Stomach smooth muscle (tissue), 2 donors: ENCODE data around the gene JAKMIP2.

Experiments used
- H3K27ac ChIP-seq: one replicate; pipeline ENCODE4 v1.7.0; 2013; ENCODE audit warnings: mild to moderate bottlenecking, low read length, inconsistent platforms
- H3K27me3 ChIP-seq, 2 donors: one replicate each; pipeline ENCODE4 v1.7.0; 2013; ENCODE audit warnings: low read length in 2 of 2; ENCODE audit not compliant: insufficient read depth in 2 of 2, control insufficient read depth in 1 of 2
- H3K36me3 ChIP-seq, 2 donors: one replicate each; pipeline ENCODE4 v1.7.0; 2013; ENCODE audit warnings: low read length in 2 of 2; ENCODE audit not compliant: control insufficient read depth in 2 of 2, insufficient read depth in 2 of 2
- H3K4me1 ChIP-seq: one replicate; pipeline ENCODE4 v1.7.0; 2013; ENCODE audit warnings: low read length; ENCODE audit not compliant: control insufficient read depth, insufficient read depth
- H3K4me3 ChIP-seq, 2 donors: one replicate each; pipeline ENCODE4 v1.7.0; 2013; ENCODE audit warnings: low read length in 2 of 2
- H3K9ac ChIP-seq, 2 donors: one replicate each; pipeline ENCODE4 v1.7.0; 2013; ENCODE audit warnings: low read length in 2 of 2, mild to moderate bottlenecking in 1 of 2
- H3K9me3 ChIP-seq, 2 donors: one replicate each; pipeline ENCODE4 v1.7.0; 2013; ENCODE audit warnings: low read length in 2 of 2; ENCODE audit not compliant: control insufficient read depth in 2 of 2
- donor health status: healthy.
- donor health status: Pancreatic carcinoma.

Gene JAKMIP2

DNA sequence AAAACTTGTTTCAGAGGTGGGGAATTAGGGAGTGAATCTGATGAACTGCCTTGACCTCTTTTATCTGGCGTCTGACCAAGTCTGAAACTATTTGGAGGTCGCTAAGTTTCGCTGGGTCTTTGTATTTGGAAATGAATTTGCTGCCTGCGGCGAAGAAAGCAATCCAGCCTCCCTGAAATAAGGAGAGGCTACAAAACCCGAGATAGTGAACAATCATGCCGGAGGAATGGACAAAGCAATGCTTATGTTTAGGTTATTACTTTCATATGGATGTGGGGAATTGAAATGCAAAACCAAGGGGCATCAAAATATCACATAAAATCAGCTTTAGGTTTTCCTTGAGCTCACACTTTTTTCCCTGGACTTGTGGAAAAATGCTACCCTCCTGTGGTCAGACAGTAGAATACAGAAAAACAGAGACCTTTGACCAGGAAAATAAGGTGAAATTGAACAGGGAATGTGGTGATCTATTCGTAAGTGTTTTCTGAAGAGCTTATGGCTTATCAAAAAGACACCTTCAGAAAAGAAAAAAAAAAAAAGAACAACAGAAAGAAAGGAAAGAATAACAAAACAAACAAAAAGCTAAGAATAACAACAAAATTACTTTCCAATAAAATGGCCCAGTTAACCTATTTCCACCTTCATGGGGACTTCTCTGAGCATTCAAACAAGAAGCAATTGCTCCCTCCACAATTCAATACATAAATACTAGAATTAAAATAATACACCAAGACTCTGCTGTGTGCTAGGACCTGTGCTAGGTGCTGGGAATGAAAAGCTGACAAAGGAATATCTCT lies 204.1 kb downstream of the JAKMIP2 start:
- no peaks in the 10 kb centered on the region for H3K4me1 ChIP-seq
- peak overlapping the region in 1 of 2 donors; percentile 3 for H3K4me3 ChIP-seq
- no peak overlapping the region for H3K27ac ChIP-seq
- no peaks in the 10 kb centered on the region for H3K36me3 ChIP-seq
- no peaks in the 10 kb centered on the region for H3K9me3 ChIP-seq
- H3K9ac ChIP-seq: no peak overlapping the region
- no peaks in the 10 kb centered on the region for H3K27me3 ChIP-seq

DNA sequence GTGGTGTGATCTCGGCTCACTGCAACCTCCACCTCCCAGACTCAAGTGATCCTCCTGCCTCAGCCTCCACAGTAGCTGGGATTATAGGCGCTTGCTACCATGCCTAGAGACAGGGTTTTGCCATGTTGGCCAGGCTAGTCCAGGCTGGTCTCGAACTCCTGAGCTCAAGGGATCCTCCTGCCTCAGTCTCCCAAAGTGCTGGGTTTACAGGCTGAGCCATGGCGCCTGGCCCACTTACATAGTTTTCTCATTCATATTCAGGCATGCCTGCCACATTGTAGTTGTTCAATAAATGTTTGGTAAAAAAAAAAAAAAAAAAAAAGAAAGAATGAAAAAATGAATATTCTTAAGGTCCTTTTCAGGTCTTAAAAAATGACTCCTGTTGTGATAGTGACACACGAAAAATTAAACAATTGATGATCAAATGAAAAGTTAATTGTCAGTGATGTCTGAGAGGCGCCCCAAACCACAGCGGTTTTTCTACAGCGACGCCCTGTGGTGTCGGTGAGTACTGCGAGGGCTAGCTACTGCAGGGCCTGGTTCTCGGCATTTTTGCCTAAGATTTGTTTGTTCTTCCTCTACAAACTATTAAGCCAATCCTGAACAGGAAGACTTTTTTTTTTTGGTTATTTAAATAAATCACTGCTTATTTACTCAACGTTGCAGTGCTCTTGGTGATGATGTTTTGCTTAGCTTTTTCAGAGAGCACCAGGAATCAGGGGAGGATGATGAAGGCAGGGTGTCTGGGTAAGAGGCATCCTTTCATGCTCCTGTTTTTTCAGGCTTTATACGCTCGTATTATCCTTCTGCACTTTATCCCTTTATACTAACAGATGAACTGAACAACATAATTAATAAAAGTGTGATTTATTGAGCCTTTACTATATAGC lies 205.6 kb downstream of the JAKMIP2 start:
- Histone ChIP-seq H3K4me1 (no peaks in the 10 kb centered on the region), H3K9ac (no peak overlapping the region), H3K36me3 (no peaks in the 10 kb centered on the region), H3K9me3 (no peaks in the 10 kb centered on the region), H3K27me3 (peaks cover 0 to 2% of the 10 kb centered on the region in 2 donors), H3K27ac (no peak overlapping the region), H3K4me3 (no peak overlapping the region)

DNA sequence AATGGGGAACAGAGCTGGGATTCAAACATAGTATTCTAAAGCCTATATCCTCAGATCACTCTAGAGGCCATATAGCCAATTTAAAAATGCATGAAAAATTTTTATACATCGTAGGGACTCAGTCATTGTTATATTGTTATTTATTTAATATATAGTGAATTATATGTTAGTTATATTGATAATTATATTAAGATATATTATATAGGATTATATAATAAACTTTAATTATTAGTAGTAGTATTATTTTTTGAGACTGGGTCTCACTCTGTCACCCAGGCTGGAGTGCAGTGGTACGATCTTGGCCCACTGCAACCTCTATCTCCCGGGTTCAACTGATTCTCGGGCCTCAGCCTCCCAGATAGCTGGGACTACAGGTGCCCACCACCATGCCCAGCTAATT lies 206.9 kb downstream of the JAKMIP2 start:
- Histone ChIP-seq H3K9me3 (no peaks in the 10 kb centered on the region), H3K27ac (no peak overlapping the region), H3K4me1 (no peaks in the 10 kb centered on the region), H3K27me3 (peaks cover 0 to 2% of the 10 kb centered on the region in 2 donors), H3K9ac (no peak overlapping the region), H3K4me3 (no peak overlapping the region), H3K36me3 (no peaks in the 10 kb centered on the region)

DNA sequence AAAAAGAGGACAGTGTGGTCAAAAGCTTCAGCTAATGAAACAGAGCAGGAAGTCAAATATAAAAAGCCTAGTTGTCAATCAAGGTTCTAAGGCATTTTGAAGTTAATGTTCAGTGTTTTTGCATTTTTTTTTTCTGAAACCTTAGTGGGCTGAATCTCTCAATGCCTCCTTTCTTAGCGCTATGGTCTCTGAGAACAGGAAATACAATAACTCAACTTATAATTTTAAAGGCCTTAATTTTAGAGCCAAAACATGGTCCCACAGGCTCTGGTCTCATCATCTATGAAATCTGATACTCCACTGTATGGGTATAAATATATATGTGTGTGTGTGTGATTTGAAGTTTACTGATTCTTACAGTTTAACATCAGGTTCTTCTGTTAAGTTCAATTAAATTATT lies 209.3 kb downstream of the JAKMIP2 start:
- Histone ChIP-seq H3K9ac (no peak overlapping the region), H3K4me3 (no peak overlapping the region), H3K4me1 (no peaks in the 10 kb centered on the region), H3K27ac (no peak overlapping the region), H3K27me3 (peaks cover 0 to 2% of the 10 kb centered on the region in 2 donors), H3K9me3 (no peaks in the 10 kb centered on the region), H3K36me3 (no peaks in the 10 kb centered on the region)

DNA sequence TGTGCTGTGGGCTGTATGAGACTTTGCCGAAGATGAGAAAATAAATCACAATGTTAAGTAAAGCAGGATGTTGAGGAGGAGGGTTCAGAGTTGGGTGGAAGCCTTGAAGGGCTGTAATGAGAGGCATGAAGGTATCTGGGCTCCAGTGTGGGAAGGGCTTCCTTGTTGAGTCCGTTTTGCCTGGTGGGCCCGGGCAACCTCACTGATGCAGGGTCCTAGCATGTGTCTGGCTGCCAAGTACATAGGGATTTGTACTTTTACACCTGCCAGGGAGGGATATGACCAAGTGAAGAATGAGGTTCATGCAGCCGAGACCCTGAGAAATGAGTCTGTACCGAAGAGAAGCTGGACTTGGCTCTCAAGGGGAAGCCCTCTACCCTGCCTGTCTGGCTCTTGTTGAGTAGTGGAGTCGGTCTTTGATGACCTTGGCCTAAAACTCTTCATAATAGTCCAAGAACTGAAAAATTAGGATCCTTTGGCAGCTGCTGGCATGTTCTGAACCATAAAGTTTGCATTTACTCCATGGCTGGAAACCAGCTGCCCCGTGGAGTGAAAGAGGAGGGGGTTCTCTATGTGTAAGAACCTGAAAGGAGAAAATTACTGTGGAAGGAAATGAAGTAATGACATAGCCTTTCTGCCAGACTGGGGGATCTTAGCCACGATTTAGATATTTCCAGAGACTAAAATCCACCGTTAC lies 213.7 kb downstream of the JAKMIP2 start:
- H3K4me1 ChIP-seq: no peaks in the 10 kb centered on the region
- no peaks in the 10 kb centered on the region for H3K36me3 ChIP-seq
- no peak overlapping the region for H3K4me3 ChIP-seq
- H3K9ac ChIP-seq: no peak overlapping the region
- peaks cover 0 to 2% of the 10 kb centered on the region in 2 donors for H3K27me3 ChIP-seq
- no peaks in the 10 kb centered on the region for H3K9me3 ChIP-seq
- no peak overlapping the region for H3K27ac ChIP-seq

DNA sequence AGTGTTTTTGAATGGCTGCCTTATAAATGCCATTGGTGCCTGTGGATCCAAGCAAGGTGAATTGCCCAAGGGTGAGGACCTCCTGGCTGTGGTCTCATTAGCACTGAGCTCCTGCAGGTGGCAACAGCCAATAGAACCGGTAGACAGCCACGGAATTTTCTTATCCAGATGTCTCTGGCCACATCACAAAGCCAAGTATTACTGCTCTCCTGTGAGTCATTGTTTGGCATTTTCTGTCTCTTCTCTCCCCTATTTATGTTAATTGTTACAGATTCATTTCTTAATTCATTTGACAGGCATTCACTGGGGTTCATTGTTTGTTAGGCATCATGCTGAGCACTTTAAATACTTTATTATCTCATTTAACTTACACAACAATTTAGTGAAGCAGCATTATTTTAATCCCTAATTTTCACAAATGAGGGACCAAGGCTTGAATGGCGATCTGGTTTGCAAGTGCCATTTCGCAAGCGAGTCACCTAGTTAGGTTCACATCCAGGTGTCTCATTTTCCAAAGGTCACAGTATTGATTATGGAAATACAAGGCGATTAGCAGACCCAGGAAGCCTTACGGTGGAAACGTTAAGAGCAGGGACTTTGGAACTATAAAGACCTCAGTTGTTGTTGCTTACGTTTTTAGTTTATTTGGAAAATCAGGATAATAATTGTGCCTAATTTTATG lies 214.5 kb downstream of the JAKMIP2 start:
- no peaks in the 10 kb centered on the region for H3K36me3 ChIP-seq
- no peaks in the 10 kb centered on the region for H3K9me3 ChIP-seq
- H3K27ac ChIP-seq: no peak overlapping the region
- H3K4me1 ChIP-seq: no peaks in the 10 kb centered on the region
- H3K4me3 ChIP-seq: no peak overlapping the region
- peaks cover 0 to 2% of the 10 kb centered on the region in 2 donors for H3K27me3 ChIP-seq
- H3K9ac ChIP-seq: no peak overlapping the region

DNA sequence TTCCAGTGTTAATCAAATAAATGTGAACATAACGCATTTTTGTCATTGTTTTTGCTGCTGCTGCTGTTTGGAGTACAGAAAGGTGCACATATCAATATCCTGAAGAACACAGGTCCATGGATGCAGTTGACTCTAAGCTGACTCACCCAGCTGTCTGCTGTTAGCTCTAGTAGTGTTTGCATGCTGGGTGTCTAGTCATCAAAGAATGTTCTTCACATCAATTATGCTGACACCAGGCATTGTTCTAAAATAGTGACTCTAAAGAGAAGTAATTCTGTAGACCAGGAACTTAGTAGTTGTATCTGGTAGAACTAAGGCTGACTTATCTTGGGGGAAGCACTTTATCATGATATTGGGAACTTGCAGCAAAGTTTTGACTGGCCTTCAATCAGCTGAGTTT lies 217.0 kb downstream of the JAKMIP2 start:
- H3K27ac ChIP-seq: no peak overlapping the region
- no peaks in the 10 kb centered on the region for H3K4me1 ChIP-seq
- H3K9ac ChIP-seq: no peak overlapping the region
- H3K36me3 ChIP-seq: no peaks in the 10 kb centered on the region
- no peak overlapping the region for H3K4me3 ChIP-seq
- no peaks in the 10 kb centered on the region for H3K9me3 ChIP-seq
- no peaks in the 10 kb centered on the region for H3K27me3 ChIP-seq

DNA sequence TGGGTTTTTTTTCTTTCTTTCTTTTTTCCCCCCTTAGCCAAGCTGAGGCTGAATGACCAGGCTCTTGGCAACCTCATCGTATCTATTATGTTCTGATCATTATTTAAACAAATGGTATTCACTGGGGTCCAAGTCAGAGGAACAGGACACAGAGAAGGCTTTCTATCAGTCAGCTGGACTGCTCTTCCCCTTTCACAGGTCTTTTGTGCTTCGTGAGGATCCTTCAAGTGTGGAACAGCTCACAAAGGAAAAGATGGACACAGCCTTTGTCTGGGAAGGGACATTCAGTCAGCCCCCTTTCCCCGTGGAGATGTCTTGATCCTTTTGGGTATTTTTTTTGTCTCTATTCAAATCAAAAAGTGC lies 218.4 kb downstream of the JAKMIP2 start:
- Histone ChIP-seq H3K4me1 (peaks cover under 1% of the 10 kb centered on the region), H3K9me3 (no peaks in the 10 kb centered on the region), H3K27ac (no peak overlapping the region), H3K4me3 (no peak overlapping the region), H3K9ac (no peak overlapping the region), H3K27me3 (no peaks in the 10 kb centered on the region), H3K36me3 (no peaks in the 10 kb centered on the region)

DNA sequence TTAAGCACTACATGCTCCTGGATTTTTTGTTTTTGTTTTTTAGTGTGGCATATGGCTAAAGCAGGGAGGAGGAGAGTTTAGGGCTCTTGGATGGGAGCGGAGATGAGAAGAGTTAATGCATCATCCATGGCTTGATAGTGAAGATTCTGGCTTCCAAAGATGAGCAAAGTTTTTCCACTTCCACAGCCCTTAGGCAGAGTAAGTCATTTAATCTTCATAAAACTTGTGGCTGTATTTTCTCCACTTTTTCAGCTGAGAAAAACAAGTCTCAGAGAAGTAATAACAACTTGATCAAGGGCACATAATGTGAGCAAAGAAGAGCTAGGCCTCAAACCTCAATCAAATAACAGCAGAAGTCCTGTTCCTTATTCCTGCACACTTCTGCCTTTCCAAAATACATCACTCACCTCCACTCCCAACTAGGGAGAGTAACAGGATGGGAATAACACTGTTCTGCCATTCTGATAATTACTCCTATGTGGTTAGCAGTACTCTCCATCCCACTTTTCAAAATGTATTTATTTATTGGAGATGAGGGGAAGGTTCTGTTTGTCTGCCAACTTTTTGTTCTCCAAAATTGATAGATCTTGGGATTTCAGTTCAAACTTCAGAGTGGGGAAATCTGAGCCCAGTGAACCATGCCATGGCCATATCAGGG lies 218.9 kb downstream of the JAKMIP2 start:
- Histone ChIP-seq H3K9ac (no peak overlapping the region), H3K36me3 (no peaks in the 10 kb centered on the region), H3K4me1 (peaks cover 5% of the 10 kb centered on the region), H3K4me3 (no peak overlapping the region), H3K27ac (no peak overlapping the region), H3K9me3 (no peaks in the 10 kb centered on the region), H3K27me3 (no peaks in the 10 kb centered on the region)

DNA sequence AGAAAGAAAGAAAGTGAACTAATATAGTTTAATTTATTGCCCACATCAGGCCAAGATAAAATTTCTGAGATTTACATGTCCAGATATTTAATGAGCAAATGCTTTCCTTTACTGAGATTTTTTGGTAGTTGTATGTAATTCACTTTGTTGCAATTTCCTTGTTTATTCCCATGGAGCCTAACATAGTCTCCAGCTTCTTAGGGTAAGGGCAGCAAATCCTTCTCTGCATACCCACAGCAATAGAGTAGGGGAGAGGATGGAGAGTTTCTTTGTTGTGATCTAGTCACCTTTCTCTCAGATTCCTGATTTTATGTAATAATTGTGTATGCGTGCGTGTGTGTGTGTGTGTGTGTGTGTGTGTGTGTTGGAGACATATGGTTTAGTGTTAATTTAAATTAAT lies 221.1 kb downstream of the JAKMIP2 start:
- no peaks in the 10 kb centered on the region for H3K9me3 ChIP-seq
- no peak overlapping the region for H3K4me3 ChIP-seq
- H3K4me1 ChIP-seq: peaks cover 14% of the 10 kb centered on the region
- no peaks in the 10 kb centered on the region for H3K36me3 ChIP-seq
- H3K9ac ChIP-seq: no peak overlapping the region
- no peaks in the 10 kb centered on the region for H3K27me3 ChIP-seq
- H3K27ac ChIP-seq: no peak overlapping the region
